Common myeloid progenitor, CD34-positive (primary cell): Measurements from ENCODE around the gene CLEC1B.
"Not testable (repeated sequence)": the region's sequence is repeated elsewhere in the genome, so short reads cannot be mapped to it uniquely, and the experiment has no call there.

Source experiments
- CTCF ChIA-PET: fragments of 350-600 bp; sonication (Branson Sonifier 250); formaldehyde crosslinking; loops from one replicate; lab custom pipeline; 2021; ENCODE audit warnings: antibody characterized with exemption; lab: Charles Lee
- POLR2A ChIA-PET: fragments of 350-600 bp; sonication (Branson Sonifier 250); formaldehyde crosslinking; loops from one replicate; lab custom pipeline; 2021; ENCODE audit warnings: antibody characterized with exemption; lab: Charles Lee
- DNase-seq, 3 donors: peaks; one replicate each; pipeline versions ENCODE4 v3.0.0 to v3.0.0-alpha.2; 2013
- H3K27ac ChIP-seq, 2 experiments: 1 replicate in 1 of 2; 2 replicates in 1 of 2; pipeline ENCODE4 v1.7.0; 2013; ENCODE audit warnings: inconsistent platforms in 2 of 2, low read length in 2 of 2, mild to moderate bottlenecking in 2 of 2, low read depth in 1 of 2, moderate library complexity in 1 of 2; ENCODE audit not compliant: severe bottlenecking in 2 of 2, insufficient read depth in 1 of 2, poor library complexity in 1 of 2
- H3K27me3 ChIP-seq, 5 experiments: replicated peaks in 2 of 5; 1 replicate in 3 of 5; 2 replicates in 2 of 5; pipeline versions ENCODE4 v1.6.1 to v1.7.0; 2013; ENCODE audit warnings: low read length in 4 of 5, mild to moderate bottlenecking in 2 of 5, moderate library complexity in 2 of 5, inconsistent platforms in 1 of 5; ENCODE audit not compliant: insufficient read depth in 5 of 5, control insufficient read depth in 4 of 5
- H3K36me3 ChIP-seq, 4 experiments: 1 replicate in 2 of 4; 2 replicates in 2 of 4; pipeline versions ENCODE4 v1.6.1 to v1.7.0; 2013; ENCODE audit warnings: low read length in 3 of 4, control low read depth in 1 of 4, mild to moderate bottlenecking in 1 of 4; ENCODE audit not compliant: control insufficient read depth in 4 of 4, insufficient read depth in 4 of 4
- H3K4me1 ChIP-seq, 4 experiments: 1 replicate in 3 of 4; 2 replicates in 1 of 4; pipeline versions ENCODE4 v1.6.1 to v1.7.1; 2013; ENCODE audit warnings: low read length in 3 of 4, mild to moderate bottlenecking in 3 of 4, control low read depth in 1 of 4, inconsistent platforms in 1 of 4, moderate library complexity in 1 of 4; ENCODE audit not compliant: control insufficient read depth in 4 of 4, insufficient read depth in 4 of 4; ENCODE audit errors: control extremely low read depth in 1 of 4
- H3K4me3 ChIP-seq, 7 experiments: 1 replicate in 4 of 7; 2 replicates in 3 of 7; pipeline versions ENCODE4 v1.5.1 to v1.7.0; 2013; ENCODE audit warnings: mild to moderate bottlenecking in 7 of 7, low read length in 6 of 7, moderate library complexity in 6 of 7, inconsistent platforms in 2 of 7, low read depth in 2 of 7, control low read depth in 1 of 7; ENCODE audit not compliant: insufficient read depth in 4 of 7, control insufficient read depth in 1 of 7; ENCODE audit errors: extremely low read depth in 1 of 7
- H3K9me3 ChIP-seq, 5 experiments: 1 replicate in 4 of 5; 2 replicates in 1 of 5; pipeline versions ENCODE4 v1.6.1 to v1.7.1; 2013; ENCODE audit warnings: low read length in 4 of 5, mild to moderate bottlenecking in 2 of 5, inconsistent platforms in 1 of 5, low read depth in 1 of 5, moderate library complexity in 1 of 5; ENCODE audit not compliant: control insufficient read depth in 4 of 5, insufficient read depth in 2 of 5; ENCODE audit errors: control extremely low read depth in 1 of 5
- WGBS: methylation state at CpG from one replicate; pipeline ENCODE4 v1.1.5; 2013; ENCODE audit not compliant: insufficient coverage; 5-methylcytosine and 5-hydroxymethylcytosine counted together

CLEC1B gene

GRCh38 chr12:9980126-9980525, 18.8 kb downstream of the CLEC1B start:
- no peak for DNase-seq
- Histone ChIP-seq H3K27ac (no peak overlapping the region), H3K4me1 (peaks cover 0 to 9% (median 0%) of the 10 kb centered on the region in 4 experiments), H3K9me3 (peaks cover 0 to 10% (median 8%) of the 10 kb centered on the region in 5 experiments), H3K27me3 (no peaks in the 10 kb centered on the region), H3K4me3 (no peak overlapping the region), H3K36me3 (no peaks in the 10 kb centered on the region)
- ChIA-PET CTCF (no interaction called here), POLR2A (no interaction called here)
- WGBS, result 95% methylated on average over 2 of the region's 3 CpGs

DNA sequence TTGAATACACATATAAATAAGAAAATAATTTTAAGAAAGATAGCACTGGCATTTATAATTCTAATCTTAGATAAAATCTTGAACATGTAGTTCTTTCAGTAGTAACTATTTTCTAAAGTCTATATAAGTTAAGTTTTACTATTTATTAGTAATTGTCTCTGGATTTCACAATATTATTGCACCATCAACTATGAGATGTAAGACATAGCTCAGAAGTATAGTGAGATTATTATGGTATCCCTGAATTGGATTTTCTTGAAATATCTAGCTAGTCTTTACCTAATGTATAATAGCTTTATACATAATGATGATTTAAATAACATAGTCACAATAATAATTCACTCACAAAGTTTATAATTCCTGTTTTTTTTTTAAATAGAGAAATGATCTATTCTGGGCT, 21.0 kb downstream of the CLEC1B start:
- Histone ChIP-seq H3K9me3 (peaks cover 0 to 10% (median 8%) of the 10 kb centered on the region in 5 experiments), H3K4me3 (no peak overlapping the region), H3K27ac (no peak overlapping the region), H3K36me3 (no peaks in the 10 kb centered on the region), H3K4me1 (peaks cover 0 to 9% (median 0%) of the 10 kb centered on the region in 4 experiments), H3K27me3 (no peaks in the 10 kb centered on the region)
- DNase-seq, result no peak
- POLR2A ChIA-PET, result no interaction called here
- CTCF ChIA-PET, result interaction anchor here (0.9 to 1.5 kb wide), 2 partner anchors 21 to 27 kb away, joined by 3 read pairs; partner anchors contain the start of gene CLEC1B

DNA sequence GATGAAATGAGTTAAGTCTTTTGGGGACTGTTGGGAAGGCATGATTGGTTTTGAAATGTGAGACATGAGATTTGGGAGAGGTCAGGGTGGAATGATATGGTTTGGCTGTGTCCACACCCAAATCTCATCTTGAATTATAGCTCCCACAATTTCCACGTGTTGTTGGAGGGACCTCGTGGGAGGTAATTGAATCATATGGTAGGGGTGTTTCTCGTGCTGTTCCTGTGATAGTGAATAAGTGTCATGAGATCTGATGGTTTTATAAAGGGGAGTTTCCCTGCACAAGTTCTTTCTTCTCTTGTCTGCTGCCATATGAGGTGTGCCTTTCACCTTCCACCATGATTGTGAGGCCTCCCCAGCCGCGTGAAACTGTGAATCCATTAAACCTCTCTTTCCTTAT, 22.3 kb downstream of the CLEC1B start:
- H3K4me1 ChIP-seq, H3K9me3 ChIP-seq, POLR2A ChIA-PET, H3K27ac ChIP-seq, H3K36me3 ChIP-seq, H3K4me3 ChIP-seq, DNase-seq, H3K27me3 ChIP-seq: not testable (repeated sequence)
- CTCF ChIA-PET, result interaction anchor here (1.4 kb wide), 2 partner anchors 15 to 19 kb away, joined by 3 to 5 read pairs; no protein-coding TSS in a partner anchor
- WGBS, result 100% methylated on average over 1 of the region's 5 CpGs

GRCh38 chr12:9975614-9976013, 23.3 kb downstream of the CLEC1B start:
- 100% methylated on average over 2 of the region's 2 CpGs for WGBS
- Histone ChIP-seq H3K4me3 (no peak overlapping the region), H3K27me3 (no peaks in the 10 kb centered on the region), H3K4me1 (peaks cover 5 to 18% (median 9%) of the 10 kb centered on the region in 4 experiments), H3K9me3 (peaks cover 0 to 10% (median 8%) of the 10 kb centered on the region in 5 experiments), H3K27ac (no peak overlapping the region), H3K36me3 (no peaks in the 10 kb centered on the region)
- CTCF ChIA-PET, result interaction anchor here (1.1 to 1.4 kb wide), 3 partner anchors 16 to 66 kb away, joined by 3 to 5 read pairs (median 3); no protein-coding TSS in a partner anchor
- POLR2A ChIA-PET, result no interaction called here
- DNase-seq, result no peak

- H3K36me3 ChIP-seq, CTCF ChIA-PET, DNase-seq, POLR2A ChIA-PET, H3K9me3 ChIP-seq, H3K27ac ChIP-seq, H3K27me3 ChIP-seq, H3K4me3 ChIP-seq: not testable (repeated sequence)
- peaks cover 6 to 19% (median 11%) of the 10 kb centered on the region in 4 experiments for H3K4me1 ChIP-seq
- WGBS, result 100% methylated on average over 1 of the region's 2 CpGs
These were observed 24.2 kb downstream of the CLEC1B start for GRCh38 chr12:9974731-9975130.

DNA sequence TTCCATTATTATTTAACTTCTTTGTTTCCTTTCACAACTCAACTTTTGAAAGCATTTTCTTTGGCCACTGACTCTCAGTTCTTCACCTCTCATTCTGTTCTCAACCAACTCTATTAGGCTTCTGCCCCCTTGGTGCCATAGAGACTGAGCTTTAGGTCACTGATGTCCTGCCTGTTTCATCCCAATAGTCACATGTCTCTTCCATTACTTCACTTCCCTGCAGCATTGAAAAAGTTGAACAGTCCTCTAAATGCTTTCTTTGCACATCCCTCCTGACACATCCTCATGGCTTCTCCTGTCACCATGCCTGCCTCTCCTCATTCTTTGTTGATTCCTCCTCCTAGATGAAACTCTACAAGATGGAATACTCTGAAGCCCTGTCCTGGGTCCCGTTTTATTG, 25.0 kb downstream of the CLEC1B start:
- no peak for DNase-seq
- CTCF ChIA-PET, result no interaction called here
- Histone ChIP-seq H3K9me3 (peaks cover 0 to 10% (median 8%) of the 10 kb centered on the region in 5 experiments), H3K27ac (no peak overlapping the region), H3K27me3 (no peaks in the 10 kb centered on the region), H3K36me3 (no peaks in the 10 kb centered on the region), H3K4me1 (peaks cover 6 to 18% (median 11%) of the 10 kb centered on the region in 4 experiments), H3K4me3 (no peak overlapping the region)
- POLR2A ChIA-PET, result no interaction called here
- 100% methylated on average over 1 of the region's 1 CpG for WGBS

DNA sequence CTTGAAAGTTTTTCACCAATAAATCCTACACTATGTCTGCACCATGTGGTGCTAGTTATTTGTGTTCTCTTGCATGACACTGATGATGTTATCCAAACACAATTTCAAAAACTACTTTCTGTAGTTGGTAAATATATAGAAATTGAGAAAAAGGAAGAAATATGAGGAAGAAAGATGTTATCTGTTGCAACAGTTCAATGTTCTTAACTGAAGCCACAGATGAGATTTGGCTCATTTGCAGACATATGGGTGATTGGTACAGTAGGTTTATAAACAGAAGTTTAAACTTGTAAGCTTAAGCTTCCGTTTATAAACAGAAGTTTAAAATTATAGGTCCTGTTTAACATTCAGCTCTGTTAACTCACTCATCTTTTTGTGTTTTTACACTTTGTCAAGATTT, 27.7 kb downstream of the CLEC1B start, which contains the start of gene CLEC12A:
CLEC12A (plus strand) TSS at position 229 of the 400 bp plus-strand sequence. CDS start 188 bp downstream, outside the sequence.
- peak in 2 of 3 donors; percentile 74 to 84 for DNase-seq
- Histone ChIP-seq H3K9me3 (peaks cover 0 to 10% (median 8%) of the 10 kb centered on the region in 5 experiments), H3K27ac (no peak within 1 kb of the TSS), H3K27me3 (no peaks in the 10 kb centered on the region), H3K4me1 (peaks cover 6 to 14% (median 10%) of the 10 kb centered on the region in 4 experiments), H3K36me3 (no peaks in the 10 kb centered on the region), H3K4me3 (peak within 1 kb of the TSS in 3 of 7 experiments; percentile 27 to 43 (median 28))
- no CpG with 5 or more reads among the region's 1 CpG for WGBS
- ChIA-PET POLR2A (no interaction called here), CTCF (interaction anchor here (0.9 kb wide), 1 partner anchor 42 kb away, joined by 4 read pairs; no protein-coding TSS in a partner anchor)
